Stomach (tissue), 9 donors: ENCODE measurements around the gene RASSF4. TPM values are rescaled to one million over a fixed set of nuclear protein-coding genes. Genes with fewer than 3 reads are reported as not detected.

Source experiments
- DNase-seq, 2 donors: peaks; one replicate each; pipeline versions ENCODE4 v3.0.0 to v3.0.0-alpha.2; 2013 to 2019
- H3K27ac ChIP-seq, 5 donors: fragments of 200-600 bp in 4 of 5; sonication (generic) in 4 of 5; one replicate each; pipeline ENCODE4 v1.5.1; 2013 to 2019; ENCODE audit warnings: mild to moderate bottlenecking in 1 of 5, moderate library complexity in 1 of 5
- H3K27me3 ChIP-seq, 3 donors: fragments of 200-600 bp; sonication (generic); one replicate each; pipeline ENCODE4 v1.5.1; 2017 to 2019; ENCODE audit warnings: mixed run types in 1 of 3
- H3K36me3 ChIP-seq, 4 donors: fragments of 200-600 bp; sonication (generic); 1 replicate in 3 of 4; 2 replicates in 1 of 4; pipeline ENCODE4 v1.5.1; 2016 to 2019
- H3K4me1 ChIP-seq, 4 donors: fragments of 200-600 bp; sonication (generic); one replicate each; pipeline ENCODE4 v1.5.1; 2016 to 2019
- H3K4me3 ChIP-seq, 4 donors: fragments of 200-600 bp; sonication (generic) in 3 of 4; one replicate each; pipeline ENCODE4 v1.5.1; 2016 to 2019; ENCODE audit warnings: mild to moderate bottlenecking in 1 of 4
- H3K9me3 ChIP-seq, 4 donors: fragments of 200-600 bp; sonication (generic); one replicate each; pipeline ENCODE4 v1.5.1; 2016 to 2019
- CTCF ChIP-seq, 7 experiments: fragments of 450-650 bp in 4 of 7; fragments of 200-600 bp in 3 of 7; sonication (generic) in 3 of 7; IDR thresholded peaks; one replicate each; pipeline ENCODE4 v1.5.1; 2016 to 2019; ENCODE audit warnings: antibody characterized with exemption in 7 of 7, control low read depth in 2 of 7, mild to moderate bottlenecking in 1 of 7
- EP300 ChIP-seq: sonication (generic); formaldehyde crosslinking; IDR thresholded peaks from one replicate; pipeline ENCODE4 v1.6.1; 2017; ENCODE audit warnings: antibody characterized with exemption
- POLR2A ChIP-seq, 4 donors: fragments of 450-650 bp; IDR thresholded peaks; one replicate each; pipeline ENCODE4 v1.6.1; 2016; ENCODE audit warnings: antibody characterized with exemption in 4 of 4, control low read depth in 2 of 4, mild to moderate bottlenecking in 1 of 4, moderate library complexity in 1 of 4
- POLR2AphosphoS5 ChIP-seq, 3 donors: sonication (generic); formaldehyde crosslinking; IDR thresholded peaks; one replicate each; pipeline ENCODE4 v1.6.1; 2016; ENCODE audit warnings: antibody characterized with exemption in 3 of 3
- WGBS, 5 donors: extraction: QIAGEN DNeasy Blood & Tissue Kit in 3 of 5; methylation state at CpG; one replicate each; pipeline versions ENCODE4 v1.1.5 to v1.1.7; 2013 to 2018; 5-methylcytosine and 5-hydroxymethylcytosine counted together
- intact Hi-C: fragments of 100-400 bp; cut with DNase I; formaldehyde crosslinking; loops from one replicate; pipeline ENCODE4 v1.15.1; 2023; ENCODE audit warnings: low total_unique reads
- polyA plus RNA-seq, 3 donors: library from polyadenylated mRNA; stranded (reverse); fragments of 200-250 nt; gene quantifications; one replicate each; pipeline ENCODE4 v1.2.3, GENCODE V29; 2013
- total RNA-seq, 5 donors: library from RNA; depleted of rRNA; stranded (reverse); fragments of >200 nt; gene quantifications; one replicate each; pipeline versions ENCODE4 v1.1.0 to v1.2.3, GENCODE V29; 2014 to 2016
- donor health status: healthy with polysubstance abuse.
- donor health status: Bipolar disorder and iron deficiency.
- donor health status: healthy.

The RASSF4 gene
- total and polyA plus RNA-seq, 8 donors = 7.8 to 74.5 (median 14.6) TPM

- Histone ChIP-seq H3K9me3 (no peaks in the 10 kb centered on the region), H3K27ac (no peak overlapping the region), H3K36me3 (no peaks in the 10 kb centered on the region), H3K4me1 (peaks cover 11 to 29% (median 19%) of the 10 kb centered on the region in 4 donors), H3K4me3 (no peak overlapping the region), H3K27me3 (no peaks in the 10 kb centered on the region)
- 77 to 84% (median 81%) methylated on average over 7 to 9 of the region's 9 CpGs for WGBS, 5 donors
- intact Hi-C loops = loop anchor here (5.0 kb wide), 1 partner anchor 34 kb away; no protein-coding TSS in a partner anchor
- TF ChIP-seq POLR2AphosphoS5 (IDR thresholded peaks at IDR 0.05) = no peak
- no peak for TF ChIP-seq EP300
- no peak for TF ChIP-seq CTCF (IDR thresholded peaks at IDR 0.05)
- TF ChIP-seq POLR2A (IDR thresholded peaks at IDR 0.05) = no peak
- DNase-seq = no peak
Measured at GRCh38 chr10:44933451-44934321, 25.9 kb upstream of the RASSF4 start.

- no peak for DNase-seq
- Histone ChIP-seq H3K9me3 (no peaks in the 10 kb centered on the region), H3K27me3 (no peaks in the 10 kb centered on the region), H3K27ac (peak overlapping the region in 3 of 5 donors; percentile 35 to 51 (median 37)), H3K4me3 (no peak overlapping the region), H3K4me1 (peaks cover 11 to 29% (median 19%) of the 10 kb centered on the region in 4 donors), H3K36me3 (no peaks in the 10 kb centered on the region)
- intact Hi-C loops = loop anchor here (5.0 kb wide), 1 partner anchor 33 kb away; no protein-coding TSS in a partner anchor
- WGBS, 5 donors = 83 to 88% (median 84%) methylated on average over 15 to 18 of the region's 18 CpGs
- TF ChIP-seq POLR2AphosphoS5 (IDR thresholded peaks at IDR 0.05) = no peak
Measured at GRCh38 chr10:44934416-44935200, 25.0 kb upstream of the RASSF4 start.

- TF ChIP-seq CTCF (IDR thresholded peaks at IDR 0.05) (no peak), POLR2A (IDR thresholded peaks at IDR 0.05) (no peak), POLR2AphosphoS5 (IDR thresholded peaks at IDR 0.05) (peak in 2 of 3 donors; percentile 7 to 62)
- Histone ChIP-seq H3K4me3 (no peak overlapping the region), H3K27me3 (no peaks in the 10 kb centered on the region), H3K4me1 (peaks cover 11 to 29% (median 21%) of the 10 kb centered on the region in 4 donors), H3K27ac (peak overlapping the region in 4 of 5 donors; percentile 16 to 51 (median 36)), H3K9me3 (no peaks in the 10 kb centered on the region), H3K36me3 (no peaks in the 10 kb centered on the region)
- 57 to 68% (median 62%) methylated on average over 9 of the region's 9 CpGs for WGBS, 5 donors
- intact Hi-C loops = no loop called here
- DNase-seq = peak in 1 of 2 donors; percentile 80
Measured at GRCh38 chr10:44935201-44935965, 24.2 kb upstream of the RASSF4 start.

GRCh38 chr10:44935966-44936295, 23.7 kb upstream of the RASSF4 start:
- TF ChIP-seq POLR2A (IDR thresholded peaks at IDR 0.05) = no peak
- no peak for TF ChIP-seq POLR2AphosphoS5 (IDR thresholded peaks at IDR 0.05)
- TF ChIP-seq CTCF (IDR thresholded peaks at IDR 0.05) = no peak
- intact Hi-C loops = no loop called here
- peak overlapping the region in 2 of 5 donors; percentile 16 to 22 for H3K27ac ChIP-seq
- WGBS, 5 donors = 41 to 58% (median 47%) methylated on average over 3 of the region's 3 CpGs
- no peak overlapping the region for H3K4me3 ChIP-seq
- DNase-seq = no peak
- H3K36me3 ChIP-seq = no peaks in the 10 kb centered on the region
- no peaks in the 10 kb centered on the region for H3K9me3 ChIP-seq
- H3K27me3 ChIP-seq = no peaks in the 10 kb centered on the region
- peaks cover 11 to 29% (median 21%) of the 10 kb centered on the region in 4 donors for H3K4me1 ChIP-seq
